Pons (tissue), 1 donor: Measurements from ENCODE around the gene ZNF608.

Source experiments
- DNase-seq: peaks from one replicate; pipeline ENCODE4 v3.0.0-alpha.2; 2016; ENCODE audit warnings: low spot score

ZNF608 gene

DNA sequence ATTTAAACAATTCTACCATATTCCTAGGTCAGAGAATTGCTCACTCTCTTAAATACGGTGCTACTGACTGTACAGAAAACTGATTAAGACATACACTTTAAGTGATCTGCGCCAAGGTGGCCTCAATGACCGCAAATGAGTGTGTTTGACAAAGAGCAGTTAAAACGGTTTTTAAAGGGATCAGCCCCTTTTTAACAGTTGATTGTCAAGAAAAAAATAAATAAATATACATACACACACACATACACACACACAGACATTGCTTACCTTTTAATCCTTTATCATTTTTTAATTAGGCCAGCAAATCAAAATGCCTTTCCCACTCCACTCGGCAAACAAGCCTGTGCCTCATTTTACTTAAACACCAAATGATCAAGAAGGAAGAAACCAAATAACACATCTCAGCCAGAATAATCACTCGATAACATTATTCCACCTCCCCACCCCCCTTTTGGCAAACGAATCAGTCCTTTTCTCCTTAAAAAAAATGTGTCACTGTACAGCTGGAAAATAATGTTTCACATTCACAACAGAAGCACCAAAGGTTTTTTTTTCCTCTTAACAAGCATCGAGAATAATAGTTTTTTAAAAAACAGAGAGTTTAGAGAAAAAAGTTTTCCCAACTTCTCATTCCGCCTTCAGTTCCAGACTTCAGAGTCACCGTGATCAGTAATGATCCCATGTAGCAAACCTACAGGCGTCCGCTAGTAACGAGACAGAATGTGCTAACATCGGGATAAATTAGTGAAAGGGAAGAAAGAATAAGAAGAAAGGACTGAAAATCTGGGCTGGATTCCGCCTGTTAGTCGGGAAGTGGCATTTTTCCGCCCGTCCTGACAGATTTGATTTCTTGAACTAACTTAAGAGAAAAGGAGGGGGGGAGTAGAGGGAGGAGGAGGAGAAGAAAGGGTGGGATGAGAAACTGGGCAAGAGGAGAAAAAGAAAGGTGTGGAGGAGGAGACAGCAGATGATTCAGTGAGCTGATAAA, at the start of gene ZNF608:
Gene ZNF608, minus strand, starts transcription at position 712 of the 988 bp plus-strand sequence. CDS start 1,650 bp downstream, outside the sequence.
- DNase-seq: peak; percentile 83

- DNase-seq: no peak
These were observed 49.4 kb upstream of the ZNF608 start for GRCh38 chr5:124795829-124796228.

DNA sequence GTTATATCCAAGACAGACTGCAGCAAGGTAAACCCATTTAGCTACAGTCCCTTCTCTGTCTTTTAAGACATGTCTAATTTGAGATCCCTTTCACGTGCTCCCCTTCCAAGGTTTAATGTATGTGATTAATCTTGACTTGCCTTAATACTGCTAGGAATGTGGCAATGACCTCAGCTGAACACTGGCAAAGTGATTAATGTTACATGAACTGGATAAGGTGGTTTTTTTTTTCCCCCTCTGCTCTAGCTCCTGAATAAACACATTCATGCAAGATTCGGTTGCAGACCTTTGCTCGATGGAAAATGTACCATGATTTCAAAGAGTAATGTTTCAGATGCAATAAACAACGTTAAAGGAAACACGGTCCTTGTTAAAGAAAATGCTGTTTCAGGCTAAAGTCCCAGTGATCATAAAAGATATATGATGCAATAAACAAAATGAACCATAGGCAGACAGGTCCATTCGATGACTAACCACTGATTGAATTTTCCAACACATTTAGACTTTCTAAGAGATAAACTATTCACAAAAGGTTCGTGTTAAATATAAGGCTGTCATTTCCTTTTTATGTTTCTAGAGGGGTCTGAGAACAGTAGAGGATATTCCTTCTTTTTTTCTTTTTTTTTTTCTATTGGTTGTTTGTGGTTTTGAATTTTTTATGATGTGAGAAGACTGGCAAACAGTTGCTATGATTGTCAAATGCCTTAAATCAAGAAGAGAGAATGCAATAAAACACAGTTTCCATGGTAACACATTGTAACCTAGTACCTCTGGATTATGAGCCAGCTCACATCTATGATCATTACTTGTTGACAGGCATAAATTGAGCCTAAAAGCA, 44.7 kb upstream of the ZNF608 start:
- DNase-seq: no peak

DNA sequence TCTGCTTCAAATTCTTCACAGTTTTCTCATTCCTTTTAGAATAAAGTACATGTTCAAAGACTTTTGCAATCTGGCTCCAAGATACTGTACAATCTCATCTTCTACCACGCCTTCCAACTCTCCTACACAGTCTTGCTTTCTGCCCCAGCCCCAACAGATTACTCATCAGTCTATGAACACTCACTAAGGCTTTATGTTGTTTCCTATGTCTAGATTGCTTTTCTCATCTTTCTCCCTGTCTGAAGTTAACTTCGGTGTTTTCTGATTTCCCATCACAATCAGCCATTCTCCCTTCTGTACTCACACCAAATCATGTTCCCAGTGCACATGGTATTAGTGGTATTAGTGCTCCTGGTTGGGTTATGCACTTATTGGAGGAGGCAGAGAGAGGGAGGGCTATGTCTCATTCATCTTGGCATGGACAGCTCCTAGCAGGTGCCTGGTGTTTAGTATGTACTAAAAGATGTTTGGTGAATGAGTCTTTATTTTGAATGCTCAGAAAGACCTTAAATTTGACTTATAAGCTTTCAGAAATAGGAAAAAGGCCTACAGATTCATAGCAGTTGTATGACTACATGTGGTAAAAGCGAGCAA, 44.0 kb upstream of the ZNF608 start:
- no peak for DNase-seq

DNA sequence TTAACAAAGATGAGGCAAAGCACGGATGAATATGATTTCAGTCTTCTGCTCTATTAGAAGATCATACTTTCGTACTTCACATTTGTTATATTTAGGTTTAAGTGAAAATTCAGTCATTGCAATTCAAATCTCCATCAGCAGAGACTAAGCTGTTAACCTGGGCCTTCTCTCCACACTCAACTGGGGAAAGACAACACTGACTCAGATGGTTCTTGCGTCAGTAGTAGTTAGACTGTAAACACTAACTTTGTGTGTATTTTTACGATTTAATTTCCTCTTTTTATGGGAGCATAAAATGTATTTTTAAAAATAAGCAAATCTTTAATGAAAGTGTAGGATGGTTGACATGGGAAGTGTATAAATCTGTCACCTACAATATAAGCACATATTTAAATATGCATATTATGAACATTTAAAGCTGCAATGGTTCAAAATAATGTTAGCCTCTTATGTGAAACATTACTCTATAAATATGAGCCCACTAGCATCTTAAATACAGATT, 42.7 kb upstream of the ZNF608 start:
- no peak for DNase-seq

- DNase-seq: peak; percentile 7
These were observed 37.4 kb upstream of the ZNF608 start for GRCh38 chr5:124783794-124784193.

GRCh38 chr5:124783285-124783684, 36.8 kb upstream of the ZNF608 start:
- no peak for DNase-seq

GRCh38 chr5:124782262-124782661, 35.8 kb upstream of the ZNF608 start:
- DNase-seq: no peak

GRCh38 chr5:124780011-124780410, 33.6 kb upstream of the ZNF608 start:
- DNase-seq: no peak

DNA sequence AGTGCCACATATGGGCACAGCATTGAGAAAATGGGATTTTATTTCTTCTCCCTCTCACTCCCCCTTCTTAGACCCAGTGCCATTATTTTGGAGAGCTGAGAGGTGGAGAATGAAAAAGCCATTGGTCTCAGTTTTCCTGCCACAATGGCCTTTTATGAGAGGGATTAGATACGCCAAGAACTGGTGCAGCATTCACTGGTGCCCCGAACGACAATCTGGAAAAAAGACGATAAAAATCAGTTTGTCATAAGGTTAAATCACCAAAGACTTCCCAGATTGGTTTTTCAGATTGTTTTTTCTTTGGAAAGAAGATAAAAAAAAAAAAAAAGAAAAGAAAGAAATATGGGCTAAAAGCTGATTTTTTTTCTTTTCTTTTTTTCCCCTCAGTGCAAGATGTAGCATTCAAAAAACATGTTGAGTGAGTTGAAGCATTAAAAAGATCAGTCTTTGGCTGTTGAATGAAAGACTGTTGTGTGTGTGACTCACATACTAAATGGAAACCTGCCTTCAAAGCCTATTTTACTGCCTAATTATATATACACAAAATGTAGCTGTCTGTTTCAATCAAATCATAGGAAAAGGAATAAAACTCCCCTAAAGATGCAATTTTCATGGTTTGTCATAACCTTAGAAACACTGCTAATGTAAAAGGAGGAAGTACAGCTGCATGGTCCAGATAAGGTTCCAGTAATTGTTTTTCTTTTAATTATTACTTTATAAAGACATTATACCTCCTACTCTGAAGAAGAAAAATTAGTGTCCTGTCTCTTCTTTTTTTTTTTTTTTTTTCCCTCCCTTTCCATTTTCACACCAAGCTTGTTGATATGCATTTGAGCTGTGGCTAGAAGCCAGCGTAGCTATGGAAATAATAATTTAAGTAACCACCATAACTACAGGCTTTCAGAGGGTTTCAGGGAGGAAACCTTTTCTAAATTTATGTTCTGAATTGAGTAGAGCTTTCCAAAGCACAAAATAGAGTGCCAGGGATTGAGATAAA, 27.2 kb upstream of the ZNF608 start:
- peak; percentile 88 for DNase-seq

DNA sequence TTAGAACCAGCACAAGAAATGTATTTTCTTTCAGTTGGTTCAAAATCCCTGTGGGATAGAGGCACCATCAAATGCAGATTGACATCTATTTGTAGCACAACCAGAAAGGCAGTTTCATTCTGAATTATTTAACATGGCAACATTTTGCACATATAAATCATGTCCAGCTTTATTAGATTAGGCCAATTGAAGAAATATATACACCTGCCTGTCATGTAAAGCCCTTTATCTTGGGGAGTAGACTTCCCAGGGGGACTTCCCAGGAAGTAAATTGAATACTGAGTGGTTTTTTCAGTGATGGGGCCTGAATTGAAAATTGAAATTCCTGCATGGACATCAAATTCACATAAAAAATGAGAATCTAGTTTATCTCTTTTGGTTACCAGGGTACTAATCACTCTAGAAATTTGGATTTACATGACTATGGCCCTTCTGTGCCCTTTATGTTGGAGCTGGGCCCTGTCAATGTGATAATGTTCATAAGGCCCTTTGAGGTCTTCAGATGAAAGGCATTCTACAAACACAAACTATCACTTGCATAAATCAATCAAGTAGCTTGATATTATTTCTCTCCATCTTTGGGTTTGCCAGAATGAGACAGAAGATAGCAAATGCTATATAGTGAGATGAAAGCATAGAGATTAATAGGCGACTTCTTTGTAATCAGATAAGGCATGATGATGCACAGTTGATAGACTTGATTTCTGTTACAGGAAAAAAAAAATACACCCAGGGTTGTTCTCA, 26.2 kb upstream of the ZNF608 start:
- DNase-seq: no peak

DNA sequence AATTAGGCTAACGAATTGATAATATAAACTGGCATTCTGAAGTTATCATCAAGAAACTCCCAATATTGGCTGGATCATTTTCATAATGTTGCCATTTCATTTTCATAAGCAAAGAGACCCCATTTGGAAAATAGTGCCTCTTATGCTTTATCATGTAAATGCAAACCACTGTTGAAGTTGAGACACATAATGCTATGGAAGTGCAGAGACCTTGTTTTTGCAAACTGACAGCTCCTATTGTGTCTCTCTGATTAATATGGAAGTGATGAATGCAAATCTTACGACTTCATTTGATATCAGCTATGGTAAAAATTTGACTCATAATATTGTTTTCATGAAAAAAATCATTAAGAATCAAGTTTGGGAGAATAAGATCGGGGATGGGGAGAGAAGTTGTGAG, 25.3 kb upstream of the ZNF608 start:
- DNase-seq: no peak

GRCh38 chr5:124764992-124765611, 18.7 kb upstream of the ZNF608 start:
- no peak for DNase-seq

DNA sequence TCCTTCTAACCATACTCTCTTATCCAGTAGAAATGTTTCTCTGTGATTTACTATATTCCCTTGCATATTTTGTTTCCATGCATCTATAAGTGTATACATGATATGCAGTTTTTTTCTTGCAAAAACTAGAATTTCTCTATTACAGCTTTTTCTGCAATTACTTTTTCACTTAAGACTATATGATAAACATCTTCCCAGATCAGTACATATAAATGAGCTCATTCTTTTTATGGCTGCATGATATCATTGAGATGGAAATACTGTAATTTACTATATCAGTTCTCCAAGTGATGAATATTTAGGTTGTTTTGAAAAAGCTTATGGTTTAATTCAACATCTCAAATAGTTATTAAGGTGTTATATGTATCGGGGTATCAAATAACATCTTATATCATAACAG, 18.1 kb upstream of the ZNF608 start:
- DNase-seq: no peak

DNA sequence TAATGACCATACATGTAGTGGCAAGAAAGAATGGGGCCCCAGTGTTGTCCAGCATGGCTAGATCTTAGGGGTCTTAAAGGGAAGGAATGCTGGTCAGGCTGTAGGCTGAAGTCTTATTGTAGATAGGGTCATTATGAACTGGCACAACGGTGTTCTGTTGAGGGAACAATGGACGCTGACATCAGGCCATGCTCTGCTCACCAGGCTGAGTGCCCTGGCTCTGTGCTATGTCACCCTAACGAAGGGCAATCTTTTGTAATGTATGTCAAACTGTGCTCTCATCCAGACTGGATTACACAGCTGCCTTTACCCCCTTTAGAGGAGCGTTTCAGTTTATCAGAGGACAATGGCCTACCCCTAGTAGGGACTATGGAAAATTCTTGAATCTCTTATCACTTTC, 14.6 kb upstream of the ZNF608 start:
- peak; percentile 63 for DNase-seq

GRCh38 chr5:124760608-124761007, 14.2 kb upstream of the ZNF608 start:
- no peak for DNase-seq

- peak; percentile 92 for DNase-seq
These were observed 9.1 kb upstream of the ZNF608 start for GRCh38 chr5:124755565-124755964.

DNA sequence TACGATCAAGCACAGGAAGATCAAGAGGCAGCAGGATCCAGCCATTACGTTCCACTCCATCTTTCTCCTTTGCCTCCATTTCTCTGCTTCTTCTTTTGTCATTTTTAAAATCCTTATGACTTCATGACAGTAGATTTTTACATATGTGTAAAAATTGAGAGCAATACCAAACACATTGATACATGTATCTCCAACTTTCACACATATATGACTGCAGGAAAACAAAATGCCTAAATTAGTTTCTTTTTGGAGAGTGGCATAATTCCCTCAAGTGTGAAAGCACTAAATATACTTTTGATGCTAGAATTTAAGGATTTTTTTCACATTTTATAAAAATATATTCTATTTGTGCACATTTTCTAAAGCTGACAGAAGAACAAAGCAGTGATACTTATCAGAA, 8.6 kb upstream of the ZNF608 start:
- no peak for DNase-seq

DNA sequence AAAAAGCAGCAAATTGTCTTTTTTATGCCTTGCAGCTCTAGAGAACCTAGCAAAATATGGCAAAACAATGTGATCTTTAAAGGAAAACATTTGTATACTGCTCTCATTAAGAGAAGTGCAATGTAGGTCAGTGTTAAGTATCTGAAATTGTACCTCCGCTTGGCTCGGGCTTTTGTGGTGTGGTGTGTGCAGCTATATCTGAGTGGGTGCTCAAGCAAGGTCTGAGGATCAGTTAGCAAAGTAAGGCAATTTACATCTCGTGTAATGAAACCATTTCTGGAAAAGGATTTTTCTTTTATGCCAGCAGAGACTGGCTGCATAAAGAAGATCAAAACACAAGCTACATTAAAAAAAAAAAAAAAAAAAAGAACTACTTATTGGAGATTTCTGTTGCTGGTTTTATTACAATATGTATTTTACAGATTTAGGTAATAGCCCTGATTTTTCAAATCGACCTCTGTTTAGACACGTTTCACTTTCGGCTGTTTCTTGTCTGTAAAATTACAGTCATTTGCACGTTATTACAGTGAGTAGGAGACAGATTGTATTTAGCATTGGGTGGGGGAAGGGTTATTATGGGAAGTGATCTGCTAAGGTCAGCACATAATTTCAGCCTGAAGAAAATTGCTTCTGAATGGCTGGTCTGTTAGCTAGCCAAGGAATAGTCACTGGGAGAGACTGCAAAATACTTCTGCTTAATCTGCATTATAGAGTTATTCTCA, 7.9 kb upstream of the ZNF608 start:
- no peak for DNase-seq
